Left renal pelvis (tissue), 4 donors: ENCODE results near the gene RPL31. TPM values are rescaled to one million over a fixed set of nuclear protein-coding genes. Genes with fewer than 3 reads are reported as not detected.
"Not testable (repeated sequence)": the region's sequence is repeated elsewhere in the genome, so short reads cannot be mapped to it uniquely, and the experiment has no call there.

Experiments
- DNase-seq, 4 donors: peaks; one replicate each; pipeline ENCODE4 v3.0.0-alpha.2; 2013; ENCODE audit warnings: low read depth in 4 of 4, low spot score in 3 of 4
- polyA plus RNA-seq, 4 donors: library from polyadenylated mRNA; unstranded; fragments of 120-200 nt; gene quantifications; one replicate each; pipeline ENCODE4 v1.2.1, GENCODE V29; 2013; ENCODE audit not compliant: insufficient read length in 4 of 4

The RPL31 gene
- polyA plus RNA-seq, 4 donors, result 2,539 to 2,799 (median 2,697) TPM

GRCh38 chr2:101023327-101024107 lies 21.4 kb downstream of the RPL31 start:
- no peak for DNase-seq

GRCh38 chr2:101025561-101025960 lies 23.5 kb downstream of the RPL31 start:
- no peak for DNase-seq

GRCh38 chr2:101026253-101026701 lies 24.2 kb downstream of the RPL31 start:
- no peak for DNase-seq

- DNase-seq, result no peak
Observed at GRCh38 chr2:101026923-101027469, 24.9 kb downstream of the RPL31 start.

GRCh38 chr2:101027852-101028251 lies 25.8 kb downstream of the RPL31 start:
- no peak for DNase-seq

- DNase-seq, result no peak
Observed at GRCh38 chr2:101030866-101031554, 28.9 kb downstream of the RPL31 start.

- DNase-seq, result no peak
Observed at GRCh38 chr2:101032084-101032776, 30.1 kb downstream of the RPL31 start.

GRCh38 chr2:101036562-101036961 lies 34.5 kb downstream of the RPL31 start:
- no peak for DNase-seq

- no peak for DNase-seq
Observed at GRCh38 chr2:101037161-101037755, 35.2 kb downstream of the RPL31 start.

GRCh38 chr2:101038455-101039255 lies 36.6 kb downstream of the RPL31 start:
- no peak for DNase-seq

GRCh38 chr2:101040072-101040471 lies 38.0 kb downstream of the RPL31 start:
- no peak for DNase-seq

GRCh38 chr2:101040761-101041160 lies 38.7 kb downstream of the RPL31 start:
- DNase-seq, result no peak

- DNase-seq, result no peak
Observed at GRCh38 chr2:101041413-101041812, 39.3 kb downstream of the RPL31 start.

- DNase-seq, result no peak
Observed at GRCh38 chr2:101045330-101045729, 43.2 kb downstream of the RPL31 start.

- DNase-seq, result no peak
Observed at GRCh38 chr2:101047075-101047766, 45.1 kb downstream of the RPL31 start.

GRCh38 chr2:101047774-101048173 lies 45.7 kb downstream of the RPL31 start:
- no peak for DNase-seq

GRCh38 chr2:101048756-101049155 lies 46.7 kb downstream of the RPL31 start:
- no peak for DNase-seq

- not testable (repeated sequence) for DNase-seq
Observed at GRCh38 chr2:101050886-101051285, 48.8 kb downstream of the RPL31 start.

- no peak for DNase-seq
Observed at GRCh38 chr2:101052147-101052546, 50.1 kb downstream of the RPL31 start.
